Neutrophil (primary cell): ENCODE results near the gene ZNF736.
"Not testable (repeated sequence)": the region's sequence is repeated elsewhere in the genome, so short reads cannot be mapped to it uniquely, and the experiment has no call there.

ENCODE experiments used
- H3K27ac ChIP-seq: fragments of 200-600 bp; sonication (generic); 2 replicates; pipeline ENCODE4 v1.5.1; 2016; ENCODE audit warnings: mild to moderate bottlenecking, moderate library complexity
- H3K27me3 ChIP-seq: fragments of 200-600 bp; sonication (generic); 2 replicates; pipeline ENCODE4 v1.6.0; 2016; ENCODE audit warnings: mild to moderate bottlenecking
- H3K36me3 ChIP-seq: fragments of 200-600 bp; sonication (generic); 2 replicates; pipeline ENCODE4 v1.5.1; 2017
- H3K4me1 ChIP-seq, 2 experiments: fragments of 200-600 bp in 1 of 2; sonication (generic) in 1 of 2; 1 replicate in 1 of 2; 2 replicates in 1 of 2; pipeline versions ENCODE4 v1.5.1 to v1.6.1; 2013 to 2016; ENCODE audit warnings: low read depth in 1 of 2, low read length in 1 of 2, mild to moderate bottlenecking in 1 of 2, moderate library complexity in 1 of 2; ENCODE audit not compliant: control insufficient read depth in 1 of 2, insufficient read depth in 1 of 2
- H3K4me3 ChIP-seq, 2 experiments: fragments of 200-600 bp in 1 of 2; sonication (generic) in 1 of 2; 1 replicate in 1 of 2; 2 replicates in 1 of 2; pipeline ENCODE4 v1.5.1; 2013 to 2016; ENCODE audit warnings: low read depth in 1 of 2, low read length in 1 of 2, mild to moderate bottlenecking in 1 of 2, moderate library complexity in 1 of 2
- H3K9me3 ChIP-seq: fragments of 200-600 bp; sonication (generic); 2 replicates; pipeline ENCODE4 v1.5.1; 2016
- TF ChIP-seq, protein P1 (sequence below): fragments of 200-600 bp; sonication (generic); IDR thresholded peaks from 2 replicates; pipeline ENCODE4 v1.5.1; 2016; ENCODE audit warnings: antibody characterized with exemption

Gene ZNF736

DNA sequence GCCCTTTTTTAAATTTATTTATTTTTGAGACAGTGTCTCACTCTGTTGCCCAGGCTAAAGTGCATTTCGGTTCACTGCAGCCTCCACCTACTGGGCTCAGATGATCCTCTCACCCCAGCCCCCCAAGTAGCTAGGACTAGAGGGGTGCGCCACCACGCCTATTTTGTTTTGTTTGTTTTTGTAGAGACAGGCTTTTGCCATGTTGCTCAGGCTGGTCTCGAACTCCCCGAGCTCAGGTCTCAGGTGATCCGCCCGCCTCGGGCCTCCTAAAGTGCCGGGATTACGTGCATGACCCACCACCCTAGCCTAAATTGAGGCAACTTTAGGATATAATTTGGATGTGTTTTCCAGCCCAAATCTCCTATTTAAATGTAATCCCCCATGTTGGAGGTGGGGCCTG, 805 bp downstream of the ZNF736 start:
- Histone ChIP-seq H3K4me3 (peak overlapping the region; percentile 66 to 85), H3K9me3 (no peaks in the 10 kb centered on the region), H3K4me1 (peaks cover 10 to 11% of the 10 kb centered on the region in 2 experiments), H3K36me3 (no peaks in the 10 kb centered on the region), H3K27me3 (no peaks in the 10 kb centered on the region), H3K27ac (no peak overlapping the region)
- TF ChIP-seq, protein P1, sequence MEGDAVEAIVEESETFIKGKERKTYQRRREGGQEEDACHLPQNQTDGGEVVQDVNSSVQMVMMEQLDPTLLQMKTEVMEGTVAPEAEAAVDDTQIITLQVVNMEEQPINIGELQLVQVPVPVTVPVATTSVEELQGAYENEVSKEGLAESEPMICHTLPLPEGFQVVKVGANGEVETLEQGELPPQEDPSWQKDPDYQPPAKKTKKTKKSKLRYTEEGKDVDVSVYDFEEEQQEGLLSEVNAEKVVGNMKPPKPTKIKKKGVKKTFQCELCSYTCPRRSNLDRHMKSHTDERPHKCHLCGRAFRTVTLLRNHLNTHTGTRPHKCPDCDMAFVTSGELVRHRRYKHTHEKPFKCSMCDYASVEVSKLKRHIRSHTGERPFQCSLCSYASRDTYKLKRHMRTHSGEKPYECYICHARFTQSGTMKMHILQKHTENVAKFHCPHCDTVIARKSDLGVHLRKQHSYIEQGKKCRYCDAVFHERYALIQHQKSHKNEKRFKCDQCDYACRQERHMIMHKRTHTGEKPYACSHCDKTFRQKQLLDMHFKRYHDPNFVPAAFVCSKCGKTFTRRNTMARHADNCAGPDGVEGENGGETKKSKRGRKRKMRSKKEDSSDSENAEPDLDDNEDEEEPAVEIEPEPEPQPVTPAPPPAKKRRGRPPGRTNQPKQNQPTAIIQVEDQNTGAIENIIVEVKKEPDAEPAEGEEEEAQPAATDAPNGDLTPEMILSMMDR, result no peak

GRCh38 chr7:64316031-64316742, 2.4 kb downstream of the ZNF736 start:
- H3K27ac ChIP-seq, H3K9me3 ChIP-seq, H3K36me3 ChIP-seq, H3K4me3 ChIP-seq, H3K27me3 ChIP-seq: not testable (repeated sequence)
- H3K4me1 ChIP-seq, result peaks cover 10 to 11% of the 10 kb centered on the region in 2 experiments

- Histone ChIP-seq H3K27ac (no peak overlapping the region), H3K4me1 (no peaks in the 10 kb centered on the region), H3K4me3 (no peak overlapping the region), H3K9me3 (no peaks in the 10 kb centered on the region), H3K27me3 (no peaks in the 10 kb centered on the region), H3K36me3 (no peaks in the 10 kb centered on the region)
- TF ChIP-seq, protein P1, result no peak
Measured at GRCh38 chr7:64320547-64321513, 7.1 kb downstream of the ZNF736 start.

DNA sequence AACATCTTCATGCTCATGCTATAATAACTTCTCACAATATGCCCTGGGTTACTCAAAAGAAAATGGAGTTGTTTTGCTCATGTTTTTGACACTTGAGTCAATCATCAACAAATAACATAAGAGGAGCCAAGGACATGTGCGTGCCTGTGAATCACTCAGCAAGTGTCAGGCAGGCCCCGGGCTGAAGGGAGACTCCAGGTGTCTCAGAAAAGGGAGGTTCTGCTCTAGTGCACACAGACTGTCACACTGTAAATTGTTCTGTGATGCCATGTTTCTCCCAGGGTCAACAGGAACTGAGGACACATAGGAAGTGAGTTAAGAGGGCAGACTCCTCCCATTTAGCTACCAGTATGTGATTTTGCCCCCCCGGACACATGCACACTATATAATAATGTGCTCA, 10.4 kb downstream of the ZNF736 start:
- H3K9me3 ChIP-seq, H3K27me3 ChIP-seq, H3K36me3 ChIP-seq, H3K4me3 ChIP-seq, H3K4me1 ChIP-seq, H3K27ac ChIP-seq: not testable (repeated sequence)

DNA sequence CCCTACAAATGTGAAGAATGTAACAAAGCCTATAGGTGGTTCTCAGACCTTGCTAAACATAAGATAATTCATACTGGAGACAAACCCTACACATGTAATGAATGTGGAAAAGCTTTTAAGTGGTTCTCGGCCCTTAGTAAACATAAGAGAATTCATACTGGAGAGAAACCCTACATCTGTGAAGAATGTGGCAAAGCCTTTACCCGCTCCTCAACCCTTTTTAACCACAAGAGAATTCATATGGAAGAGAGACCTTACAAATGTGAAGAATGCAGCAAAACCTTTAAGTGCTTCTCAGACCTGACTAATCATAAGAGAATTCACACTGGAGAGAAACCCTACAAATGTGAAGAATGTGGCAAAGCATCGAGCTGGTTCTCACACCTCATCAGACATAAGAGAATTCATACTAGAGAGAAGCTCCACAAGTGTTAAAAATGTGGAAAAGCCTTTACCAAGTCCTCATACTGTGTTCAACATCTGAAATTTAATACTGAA, 35.0 kb downstream of the ZNF736 start:
- H3K27ac ChIP-seq, H3K4me1 ChIP-seq, H3K27me3 ChIP-seq, H3K36me3 ChIP-seq, H3K4me3 ChIP-seq: not testable (repeated sequence)
- H3K9me3 ChIP-seq, result peaks cover 63% of the 10 kb centered on the region

GRCh38 chr7:64359543-64359942, 45.8 kb downstream of the ZNF736 start:
- Histone ChIP-seq H3K36me3 (no peaks in the 10 kb centered on the region), H3K27ac (no peak overlapping the region), H3K9me3 (peaks cover 11% of the 10 kb centered on the region), H3K4me3 (no peak overlapping the region), H3K4me1 (no peaks in the 10 kb centered on the region), H3K27me3 (no peaks in the 10 kb centered on the region)
- TF ChIP-seq, protein P1, result no peak

- Histone ChIP-seq H3K4me3 (no peak overlapping the region), H3K36me3 (no peaks in the 10 kb centered on the region), H3K27ac (no peak overlapping the region), H3K27me3 (no peaks in the 10 kb centered on the region), H3K9me3 (no peaks in the 10 kb centered on the region), H3K4me1 (no peaks in the 10 kb centered on the region)
- TF ChIP-seq, protein P1, result no peak
Measured at GRCh38 chr7:64371116-64371515, 57.4 kb downstream of the ZNF736 start.
